NCI-H1694 (cell line): Measurements from ENCODE around the gene RAB3GAP2.
"Not testable (repeated sequence)": the region's sequence is repeated elsewhere in the genome, so short reads cannot be mapped to it uniquely, and the experiment has no call there.

Experiments
- DNase-seq: peaks from one replicate; lab custom pipeline; 2025; lab: John Stamatoyannopoulos, UW

RAB3GAP2 gene

GRCh38 chr1:220137019-220137786 is 135.1 kb downstream of the RAB3GAP2 start:
- no peak for DNase-seq

- no peak for DNase-seq
These were observed 136.5 kb downstream of the RAB3GAP2 start for GRCh38 chr1:220135755-220136154.

DNA sequence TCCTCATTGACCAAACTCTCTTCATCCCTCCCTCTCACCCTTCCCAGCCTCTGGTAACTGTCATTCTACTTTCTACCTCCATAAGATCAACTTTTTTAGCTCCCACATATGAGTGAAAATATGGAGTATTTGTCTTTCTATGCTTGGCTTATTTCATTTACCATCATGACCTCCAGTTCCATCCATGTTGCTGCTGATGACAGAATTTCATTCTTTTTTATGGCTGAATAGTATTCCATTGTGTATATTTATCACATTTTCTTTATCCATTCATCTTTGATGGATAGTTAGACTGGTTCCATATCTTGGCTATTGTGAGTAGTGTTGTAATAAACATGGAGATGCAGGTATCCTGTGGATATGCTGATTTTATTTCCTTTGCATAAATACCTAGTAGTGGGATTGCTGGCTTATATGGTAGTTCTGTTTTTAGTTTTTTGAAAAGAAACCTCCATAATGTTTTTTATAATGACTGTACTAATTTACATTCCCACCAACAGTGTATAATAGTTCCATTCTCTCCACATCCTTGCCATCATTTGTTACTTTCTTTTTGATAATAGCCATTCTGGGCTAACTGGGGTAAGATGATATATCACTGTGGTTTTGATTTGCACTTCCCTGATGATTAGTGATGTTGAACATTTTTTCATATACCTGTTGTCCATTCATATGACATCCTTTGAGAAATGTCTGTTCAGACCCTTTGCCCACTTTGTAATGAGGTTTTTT is 142.6 kb downstream of the RAB3GAP2 start:
- no peak for DNase-seq

DNA sequence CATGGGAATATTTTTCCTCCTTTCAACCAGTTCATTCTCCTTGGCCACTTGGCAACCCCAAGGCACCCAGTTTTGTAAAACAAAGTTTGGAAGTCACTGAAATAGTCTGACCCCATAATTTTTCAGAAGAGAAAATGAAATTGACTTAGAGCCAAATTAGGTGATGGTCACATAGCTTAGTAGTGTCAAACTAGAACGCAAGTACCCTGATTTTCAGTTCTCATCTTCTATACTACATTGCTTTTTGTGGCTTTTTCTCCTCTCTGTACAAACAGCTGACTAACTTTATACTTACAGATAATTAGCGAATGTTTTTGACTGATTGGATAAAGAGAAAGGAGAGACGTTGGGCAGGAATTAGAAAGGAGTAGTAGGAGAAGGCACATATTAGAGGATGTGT is 145.2 kb downstream of the RAB3GAP2 start:
- DNase-seq: no peak

- DNase-seq: no peak
These were observed 147.7 kb downstream of the RAB3GAP2 start for GRCh38 chr1:220124542-220124941.

- DNase-seq: peak; percentile 12
These were observed 148.4 kb downstream of the RAB3GAP2 start for GRCh38 chr1:220123889-220124288.

DNA sequence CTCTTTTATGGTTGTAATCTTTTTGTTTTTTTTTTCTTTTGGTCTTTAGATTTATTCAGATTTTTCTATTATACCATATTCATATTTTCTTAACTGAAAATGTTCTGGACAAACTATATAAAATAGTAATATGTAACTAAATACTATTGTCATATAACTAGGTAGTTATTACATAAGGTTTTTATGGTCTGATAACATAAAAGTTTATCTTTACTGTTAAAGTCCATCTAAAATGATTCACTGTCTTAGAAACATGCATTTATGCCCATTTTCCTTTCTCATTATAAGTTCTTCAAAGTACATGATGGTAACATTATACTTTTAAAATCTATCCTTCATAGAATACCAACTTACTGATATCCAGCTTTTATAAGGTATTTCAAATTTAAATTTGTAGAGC is 149.2 kb downstream of the RAB3GAP2 start:
- no peak for DNase-seq

DNA sequence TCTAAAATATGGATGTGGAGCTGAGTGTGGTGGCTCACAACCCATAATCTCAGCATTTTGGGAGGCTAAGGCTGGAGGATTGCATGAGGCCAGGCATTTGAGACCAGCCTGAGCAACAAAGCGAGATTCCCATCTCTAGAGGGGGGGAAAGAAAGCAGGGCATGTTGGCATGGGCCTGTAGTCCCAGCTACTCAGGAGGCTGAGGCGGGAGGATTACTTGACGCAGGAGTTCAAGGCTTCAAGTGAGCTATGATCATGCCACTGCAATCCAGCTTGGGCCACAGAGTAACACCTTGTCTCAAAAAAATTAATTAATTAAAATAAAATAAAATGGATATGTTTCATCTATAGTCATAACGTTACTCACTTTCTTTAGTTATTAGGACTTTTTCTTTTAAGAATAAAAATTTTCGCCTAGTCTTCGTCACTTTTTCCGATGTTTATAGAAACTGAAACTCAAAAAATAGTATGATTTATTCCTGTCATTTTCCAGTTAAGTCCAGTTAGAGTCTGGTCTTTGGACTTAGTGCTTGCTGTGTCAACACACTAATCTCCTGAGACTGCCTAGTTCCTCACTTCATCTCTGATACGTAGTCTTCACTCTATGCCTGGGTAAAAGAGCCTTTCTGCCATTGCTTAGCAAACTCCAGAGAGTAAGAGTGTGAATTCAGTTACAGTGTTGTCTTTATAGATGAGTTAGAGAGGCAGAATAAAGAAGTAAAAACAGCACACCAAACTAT is 150.3 kb downstream of the RAB3GAP2 start:
- DNase-seq: no peak

DNA sequence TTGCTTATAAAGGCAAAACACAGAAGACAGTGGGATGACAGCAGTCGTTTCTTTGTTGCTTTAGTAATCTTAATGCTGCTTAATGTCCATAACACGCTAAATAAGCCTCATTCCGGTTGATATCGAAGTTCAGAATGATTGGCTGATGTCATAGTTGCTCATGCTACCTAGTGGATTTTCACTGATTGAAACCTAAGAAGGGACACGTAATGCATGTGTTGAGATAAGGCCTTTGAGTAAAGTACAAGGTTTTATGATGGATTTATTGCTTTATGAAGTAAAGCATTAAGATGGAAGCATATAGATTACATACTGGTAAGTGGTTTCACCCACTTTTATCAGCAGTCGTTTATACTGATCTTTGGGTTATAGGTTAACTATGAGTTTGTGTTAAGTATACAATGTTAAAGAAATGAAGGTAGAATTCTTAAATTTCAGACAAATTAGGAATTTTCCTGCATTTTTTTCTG is 153.2 kb downstream of the RAB3GAP2 start:
- DNase-seq: no peak

DNA sequence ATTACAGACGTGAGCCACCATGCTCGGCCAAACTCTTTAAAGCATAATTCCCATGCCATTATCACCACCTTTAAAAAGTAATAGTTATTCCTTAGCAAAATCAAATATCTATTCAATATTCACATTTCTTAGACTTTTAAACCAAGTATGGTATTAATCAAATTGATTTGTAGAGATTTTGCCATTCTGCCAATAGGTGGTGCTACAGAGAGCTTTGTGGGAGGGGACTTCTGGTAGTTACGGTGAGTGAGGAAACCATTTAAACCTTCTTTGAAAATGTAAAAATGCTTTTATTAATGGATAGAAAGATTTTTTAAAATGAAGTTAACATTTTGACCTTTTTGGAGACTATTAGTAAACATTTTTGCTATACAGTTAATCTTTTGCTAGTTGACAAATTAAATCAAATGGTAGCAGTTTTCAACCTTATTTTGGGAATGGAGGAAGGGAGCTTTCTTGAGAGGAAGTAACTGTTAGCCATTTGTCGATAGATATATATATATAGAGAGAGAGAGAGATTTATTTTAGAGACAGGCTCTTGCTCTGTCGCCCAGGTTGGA is 159.0 kb downstream of the RAB3GAP2 start:
- DNase-seq: no peak

- not testable (repeated sequence) for DNase-seq
These were observed 159.7 kb downstream of the RAB3GAP2 start for GRCh38 chr1:220112600-220112999.

GRCh38 chr1:220110473-220110872 is 161.8 kb downstream of the RAB3GAP2 start:
- not testable (repeated sequence) for DNase-seq

GRCh38 chr1:220099826-220100225 is 172.4 kb downstream of the RAB3GAP2 start:
- DNase-seq: no peak
